Measurements from ENCODE around the gene SREBF1. TPM values are rescaled to one million over a fixed set of nuclear protein-coding genes. Genes with fewer than 3 reads are reported as not detected.

The SREBF1 gene
- total RNA-seq, 1 donor from 2014 or later: 175 TPM

- intact Hi-C loops (cut with micrococcal nuclease): no loop called here
- Mint-ChIP-seq H3K27me3 (ENCODE audit: low read depth) (no peaks in the 10 kb centered on the region), H3K4me3 (ENCODE audit: low read depth) (no peak overlapping the region)
Measured at GRCh38 chr17:17796787-17797061, 40.1 kb downstream of the SREBF1 start.

GRCh38 chr17:17795946-17796786 lies 40.6 kb downstream of the SREBF1 start:
- no peaks in the 10 kb centered on the region for H3K9me3 Mint-ChIP-seq

More at GRCh38 chr17:17796787-17797061, 40.1 kb downstream of the SREBF1 start:
- Mint-ChIP-seq H3K36me3 (ENCODE audit: low read depth) (peaks cover 7% of the 10 kb centered on the region), H3K9me3 (no peaks in the 10 kb centered on the region), H3K4me1 (ENCODE audit: low read depth) (peaks cover 15% of the 10 kb centered on the region), H3K27ac (no peak overlapping the region)
- no peak for DNase-seq (ENCODE audit: low spot score)

GRCh38 chr17:17795296-17795695 lies 41.5 kb downstream of the SREBF1 start:
- peaks cover 15% of the 10 kb centered on the region for H3K4me1 Mint-ChIP-seq (ENCODE audit: low read depth)
- H3K27ac Mint-ChIP-seq: no peak overlapping the region
- H3K27me3 Mint-ChIP-seq (ENCODE audit: low read depth): no peaks in the 10 kb centered on the region
- peaks cover 7% of the 10 kb centered on the region for H3K36me3 Mint-ChIP-seq (ENCODE audit: low read depth)
- no peaks in the 10 kb centered on the region for H3K9me3 Mint-ChIP-seq
- H3K4me3 Mint-ChIP-seq (ENCODE audit: low read depth): no peak overlapping the region
- intact Hi-C loops (cut with micrococcal nuclease): no loop called here
- DNase-seq (ENCODE audit: low spot score): no peak

More at GRCh38 chr17:17795946-17796786, 40.6 kb downstream of the SREBF1 start:
- H3K36me3 Mint-ChIP-seq (ENCODE audit: low read depth): peaks cover 7% of the 10 kb centered on the region
- no peaks in the 10 kb centered on the region for H3K27me3 Mint-ChIP-seq (ENCODE audit: low read depth)
- no peak overlapping the region for H3K27ac Mint-ChIP-seq
- no peak for DNase-seq (ENCODE audit: low spot score)
- peaks cover 15% of the 10 kb centered on the region for H3K4me1 Mint-ChIP-seq (ENCODE audit: low read depth)
- intact Hi-C loops (cut with micrococcal nuclease): no loop called here
- no peak overlapping the region for H3K4me3 Mint-ChIP-seq (ENCODE audit: low read depth)

GRCh38 chr17:17794382-17794781 lies 42.4 kb downstream of the SREBF1 start:
- Mint-ChIP-seq H3K4me1 (ENCODE audit: low read depth) (peaks cover 15% of the 10 kb centered on the region), H3K4me3 (ENCODE audit: low read depth) (no peak overlapping the region), H3K27me3 (ENCODE audit: low read depth) (no peaks in the 10 kb centered on the region), H3K9me3 (no peaks in the 10 kb centered on the region), H3K36me3 (ENCODE audit: low read depth) (peaks cover 7% of the 10 kb centered on the region), H3K27ac (no peak overlapping the region)
- no peak for DNase-seq (ENCODE audit: low spot score)
- intact Hi-C loops (cut with micrococcal nuclease): no loop called here

GRCh38 chr17:17793378-17794214 lies 43.2 kb downstream of the SREBF1 start:
- Mint-ChIP-seq H3K27me3 (ENCODE audit: low read depth) (no peaks in the 10 kb centered on the region), H3K4me1 (ENCODE audit: low read depth) (peaks cover 15% of the 10 kb centered on the region), H3K9me3 (no peaks in the 10 kb centered on the region), H3K36me3 (ENCODE audit: low read depth) (peaks cover 7% of the 10 kb centered on the region), H3K27ac (no peak overlapping the region), H3K4me3 (ENCODE audit: low read depth) (no peak overlapping the region)
- no peak for DNase-seq (ENCODE audit: low spot score)
- intact Hi-C loops (cut with micrococcal nuclease): loop anchor here (2.0 kb wide), 1 partner anchor 31 kb away; no protein-coding TSS in a partner anchor

- H3K9me3 Mint-ChIP-seq: no peaks in the 10 kb centered on the region
- intact Hi-C loops (cut with micrococcal nuclease): loop anchor here (2.0 kb wide), 1 partner anchor 32 kb away; no protein-coding TSS in a partner anchor
- DNase-seq (ENCODE audit: low spot score): peak; percentile 67
- H3K4me3 Mint-ChIP-seq (ENCODE audit: low read depth): no peak overlapping the region
- peak overlapping the region; percentile 35 for H3K27ac Mint-ChIP-seq
- peaks cover 15% of the 10 kb centered on the region for H3K4me1 Mint-ChIP-seq (ENCODE audit: low read depth)
- peaks cover 7% of the 10 kb centered on the region for H3K36me3 Mint-ChIP-seq (ENCODE audit: low read depth)
- H3K27me3 Mint-ChIP-seq (ENCODE audit: low read depth): no peaks in the 10 kb centered on the region
Measured at GRCh38 chr17:17792551-17793377, 44.0 kb downstream of the SREBF1 start.

GRCh38 chr17:17792037-17792550 lies 44.7 kb downstream of the SREBF1 start:
- Mint-ChIP-seq H3K4me1 (ENCODE audit: low read depth) (peaks cover 15% of the 10 kb centered on the region), H3K4me3 (ENCODE audit: low read depth) (no peak overlapping the region), H3K27me3 (ENCODE audit: low read depth) (no peaks in the 10 kb centered on the region), H3K27ac (no peak overlapping the region), H3K36me3 (ENCODE audit: low read depth) (peaks cover 7% of the 10 kb centered on the region), H3K9me3 (no peaks in the 10 kb centered on the region)
- intact Hi-C loops (cut with micrococcal nuclease): loop anchor here (2.0 kb wide), 1 partner anchor 33 kb away; no protein-coding TSS in a partner anchor
- DNase-seq (ENCODE audit: low spot score): no peak

- intact Hi-C loops (cut with micrococcal nuclease): no loop called here
- Mint-ChIP-seq H3K4me1 (ENCODE audit: low read depth) (peaks cover 15% of the 10 kb centered on the region), H3K27me3 (ENCODE audit: low read depth) (no peaks in the 10 kb centered on the region), H3K36me3 (ENCODE audit: low read depth) (peaks cover 7% of the 10 kb centered on the region), H3K4me3 (ENCODE audit: low read depth) (no peak overlapping the region), H3K27ac (no peak overlapping the region), H3K9me3 (no peaks in the 10 kb centered on the region)
- DNase-seq (ENCODE audit: low spot score): no peak
Measured at GRCh38 chr17:17790637-17791464, 45.9 kb downstream of the SREBF1 start.

- intact Hi-C loops (cut with micrococcal nuclease): loop anchor here (5.0 kb wide), 1 partner anchor 38 kb away; no protein-coding TSS in a partner anchor
- Mint-ChIP-seq H3K27me3 (ENCODE audit: low read depth) (peaks cover 5% of the 10 kb centered on the region), H3K9me3 (no peaks in the 10 kb centered on the region), H3K36me3 (ENCODE audit: low read depth) (peaks cover 7% of the 10 kb centered on the region), H3K4me1 (ENCODE audit: low read depth) (peaks cover 15% of the 10 kb centered on the region), H3K4me3 (ENCODE audit: low read depth) (no peak overlapping the region), H3K27ac (no peak overlapping the region)
- DNase-seq (ENCODE audit: low spot score): no peak
Measured at GRCh38 chr17:17789828-17790636, 46.8 kb downstream of the SREBF1 start.

GRCh38 chr17:17789410-17789809 lies 47.4 kb downstream of the SREBF1 start:
- no peaks in the 10 kb centered on the region for H3K9me3 Mint-ChIP-seq
- H3K4me1 Mint-ChIP-seq (ENCODE audit: low read depth): peaks cover 16% of the 10 kb centered on the region
- DNase-seq (ENCODE audit: low spot score): no peak
- H3K27me3 Mint-ChIP-seq (ENCODE audit: low read depth): peaks cover 7% of the 10 kb centered on the region
- no peak overlapping the region for H3K27ac Mint-ChIP-seq
- peaks cover 7% of the 10 kb centered on the region for H3K36me3 Mint-ChIP-seq (ENCODE audit: low read depth)
- H3K4me3 Mint-ChIP-seq (ENCODE audit: low read depth): no peak overlapping the region
- intact Hi-C loops (cut with micrococcal nuclease): loop anchor here (5.0 kb wide), 1 partner anchor 37 kb away; no protein-coding TSS in a partner anchor

- Mint-ChIP-seq H3K27me3 (ENCODE audit: low read depth) (peaks cover 7% of the 10 kb centered on the region), H3K27ac (no peak overlapping the region), H3K4me3 (ENCODE audit: low read depth) (no peak overlapping the region), H3K4me1 (ENCODE audit: low read depth) (peaks cover 15% of the 10 kb centered on the region), H3K36me3 (ENCODE audit: low read depth) (peaks cover 6% of the 10 kb centered on the region), H3K9me3 (no peaks in the 10 kb centered on the region)
- no peak for DNase-seq (ENCODE audit: low spot score)
- intact Hi-C loops (cut with micrococcal nuclease): loop anchor here (5.0 kb wide), 1 partner anchor 37 kb away; no protein-coding TSS in a partner anchor
Measured at GRCh38 chr17:17788967-17789366, 47.8 kb downstream of the SREBF1 start.
